Measurements from ENCODE around the gene IDS. TPM values are rescaled to one million over a fixed set of nuclear protein-coding genes. Genes with fewer than 3 reads are reported as not detected.
A peak's percentile ranks its signal among the peaks of the same experiment; 100 is the strongest.
"Not testable (repeated sequence)": the region's sequence is repeated elsewhere in the genome, so short reads cannot be mapped to it uniquely, and the experiment has no call there.

IDS gene
- total and polyA plus RNA-seq, 2 donors = 10.3 to 33.5 TPM

- 27% methylated on average over 9 of the region's 9 CpGs for WGBS
Measured at GRCh38 chrX:149521438-149521837, 16.3 kb upstream of the IDS start.

DNA sequence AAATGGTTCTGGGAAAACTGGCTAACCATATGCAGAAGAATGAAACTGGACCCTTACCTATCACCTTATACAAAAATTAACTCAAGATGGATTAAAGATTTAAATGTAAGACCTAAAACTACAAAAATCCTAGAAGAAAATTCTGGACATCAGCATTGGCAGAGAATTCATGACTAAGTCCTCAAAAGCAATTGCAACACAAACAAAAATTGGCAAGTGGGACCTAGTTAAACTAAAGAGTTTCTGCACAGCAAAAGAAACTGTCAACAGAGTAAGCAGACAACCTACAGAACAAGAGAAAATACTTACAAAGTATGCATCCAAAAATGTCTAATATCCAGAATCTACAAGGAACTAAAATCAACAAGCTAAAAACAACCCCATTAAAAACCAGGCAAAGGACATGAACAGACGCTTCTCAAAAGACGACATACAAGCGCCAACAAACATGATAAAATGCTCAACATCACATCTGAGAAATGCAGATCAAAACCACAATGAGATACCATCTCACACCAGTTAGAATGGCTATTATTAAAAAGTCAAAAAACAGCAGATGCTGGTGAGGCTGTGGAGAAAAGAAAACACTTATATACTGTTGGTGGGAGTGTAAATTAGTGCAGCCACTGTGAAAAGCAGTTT lies 15.7 kb upstream of the IDS start:
- not testable (repeated sequence) for H3K27ac ChIP-seq (ENCODE audit: low read depth in 1 of 2, low read length in 1 of 2); H3K27me3 ChIP-seq (ENCODE audit: control insufficient read depth in 2 of 2, insufficient read depth in 1 of 2, low read length in 1 of 2); H3K9me3 ChIP-seq (ENCODE audit: control insufficient read depth in 2 of 2, insufficient read depth in 1 of 2, low read length in 1 of 2); H3K4me3 ChIP-seq (ENCODE audit: low read length in 2 of 2); H3K4me1 ChIP-seq (ENCODE audit: control insufficient read depth in 2 of 2, insufficient read depth in 2 of 2, low read length in 2 of 2); DNase-seq (ENCODE audit: low read depth in 6 of 9, low spot score in 9 of 9); H3K36me3 ChIP-seq (ENCODE audit: control insufficient read depth in 2 of 2, insufficient read depth in 2 of 2, low read length in 1 of 2)
- WGBS = 24% methylated on average over 3 of the region's 3 CpGs

More at GRCh38 chrX:149521438-149521837, 16.3 kb upstream of the IDS start:
- Histone ChIP-seq H3K27ac (ENCODE audit: low read depth in 1 of 2, low read length in 1 of 2) (no peak overlapping the region), H3K27me3 (ENCODE audit: control insufficient read depth in 2 of 2, insufficient read depth in 1 of 2, low read length in 1 of 2) (no peaks in the 10 kb centered on the region), H3K9me3 (ENCODE audit: control insufficient read depth in 2 of 2, insufficient read depth in 1 of 2, low read length in 1 of 2) (no peaks in the 10 kb centered on the region), H3K36me3 (ENCODE audit: control insufficient read depth in 2 of 2, insufficient read depth in 2 of 2, low read length in 1 of 2) (no peaks in the 10 kb centered on the region), H3K4me3 (ENCODE audit: low read length in 2 of 2) (no peak overlapping the region), H3K4me1 (ENCODE audit: control insufficient read depth in 2 of 2, insufficient read depth in 2 of 2, low read length in 2 of 2) (peaks cover 0 to 10% of the 10 kb centered on the region in 2 donors)
- DNase-seq (ENCODE audit: low read depth in 6 of 9, low spot score in 9 of 9) = peak in 1 of 9 donors; percentile 27

GRCh38 chrX:149518236-149518635 lies 13.1 kb upstream of the IDS start:
- H3K27ac ChIP-seq (ENCODE audit: low read depth in 1 of 2, low read length in 1 of 2) = no peak overlapping the region
- H3K4me3 ChIP-seq (ENCODE audit: low read length in 2 of 2) = no peak overlapping the region
- DNase-seq (ENCODE audit: low read depth in 6 of 9, low spot score in 9 of 9) = no peak
- no peaks in the 10 kb centered on the region for H3K27me3 ChIP-seq (ENCODE audit: control insufficient read depth in 2 of 2, insufficient read depth in 1 of 2, low read length in 1 of 2)
- no peaks in the 10 kb centered on the region for H3K9me3 ChIP-seq (ENCODE audit: control insufficient read depth in 2 of 2, insufficient read depth in 1 of 2, low read length in 1 of 2)
- H3K4me1 ChIP-seq (ENCODE audit: control insufficient read depth in 2 of 2, insufficient read depth in 2 of 2, low read length in 2 of 2) = peaks cover 0 to 7% of the 10 kb centered on the region in 2 donors
- WGBS = 96% methylated on average over 7 of the region's 7 CpGs
- H3K36me3 ChIP-seq (ENCODE audit: control insufficient read depth in 2 of 2, insufficient read depth in 2 of 2, low read length in 1 of 2) = no peaks in the 10 kb centered on the region

- Histone ChIP-seq H3K27ac (ENCODE audit: low read depth in 1 of 2, low read length in 1 of 2) (no peak overlapping the region), H3K9me3 (ENCODE audit: control insufficient read depth in 2 of 2, insufficient read depth in 1 of 2, low read length in 1 of 2) (no peaks in the 10 kb centered on the region), H3K36me3 (ENCODE audit: control insufficient read depth in 2 of 2, insufficient read depth in 2 of 2, low read length in 1 of 2) (no peaks in the 10 kb centered on the region), H3K27me3 (ENCODE audit: control insufficient read depth in 2 of 2, insufficient read depth in 1 of 2, low read length in 1 of 2) (no peaks in the 10 kb centered on the region), H3K4me3 (ENCODE audit: low read length in 2 of 2) (no peak overlapping the region), H3K4me1 (ENCODE audit: control insufficient read depth in 2 of 2, insufficient read depth in 2 of 2, low read length in 2 of 2) (peaks cover 0 to 9% of the 10 kb centered on the region in 2 donors)
- no peak for DNase-seq (ENCODE audit: low read depth in 6 of 9, low spot score in 9 of 9)
- whole genome bisulfite sequencing = 100% methylated on average over 1 of the region's 1 CpG
Measured at GRCh38 chrX:149517308-149517707, 12.2 kb upstream of the IDS start.

- 96% methylated on average over 2 of the region's 2 CpGs for WGBS
Measured at GRCh38 chrX:149516604-149517003, 11.5 kb upstream of the IDS start.

DNA sequence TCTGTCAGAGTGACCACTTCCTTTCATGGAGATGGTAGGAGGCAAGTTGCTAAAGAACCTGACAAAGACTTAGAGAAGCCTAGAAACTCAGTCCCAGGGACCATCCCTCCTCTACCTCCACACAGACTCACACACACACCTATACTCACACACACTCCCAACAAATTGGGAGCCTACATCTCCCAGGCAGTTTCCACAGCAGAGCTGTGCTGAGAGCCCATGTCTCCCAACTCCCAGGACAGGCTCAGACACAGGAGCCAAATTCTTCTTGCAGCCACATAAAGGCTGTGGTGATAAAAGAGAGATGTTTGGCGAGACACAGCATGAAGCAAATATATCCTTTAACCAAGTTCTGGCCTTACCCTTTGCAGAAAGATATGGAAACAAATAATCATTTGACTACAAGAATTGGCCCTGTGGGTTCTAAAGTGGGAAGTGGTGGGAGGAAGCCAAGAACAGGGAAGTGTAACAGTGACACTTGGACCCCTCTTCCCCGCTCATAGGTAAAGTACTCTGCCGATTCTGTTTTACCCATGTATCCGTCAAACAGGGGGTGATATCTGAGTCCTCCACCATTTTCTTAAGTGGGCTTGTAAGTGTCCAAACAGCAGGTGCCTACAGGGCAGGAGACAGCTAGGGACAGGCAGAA lies 11.0 kb upstream of the IDS start:
- 77% methylated on average over 4 of the region's 4 CpGs for WGBS
- no peak for DNase-seq (ENCODE audit: low read depth in 6 of 9, low spot score in 9 of 9)
- no peak overlapping the region for H3K4me3 ChIP-seq (ENCODE audit: low read length in 2 of 2)
- H3K4me1 ChIP-seq (ENCODE audit: control insufficient read depth in 2 of 2, insufficient read depth in 2 of 2, low read length in 2 of 2) = peaks cover 0 to 12% of the 10 kb centered on the region in 2 donors
- no peaks in the 10 kb centered on the region for H3K36me3 ChIP-seq (ENCODE audit: control insufficient read depth in 2 of 2, insufficient read depth in 2 of 2, low read length in 1 of 2)
- H3K27ac ChIP-seq (ENCODE audit: low read depth in 1 of 2, low read length in 1 of 2) = no peak overlapping the region
- H3K27me3 ChIP-seq (ENCODE audit: control insufficient read depth in 2 of 2, insufficient read depth in 1 of 2, low read length in 1 of 2) = no peaks in the 10 kb centered on the region
- no peaks in the 10 kb centered on the region for H3K9me3 ChIP-seq (ENCODE audit: control insufficient read depth in 2 of 2, insufficient read depth in 1 of 2, low read length in 1 of 2)

More at GRCh38 chrX:149516604-149517003, 11.5 kb upstream of the IDS start:
- Histone ChIP-seq H3K27ac (ENCODE audit: low read depth in 1 of 2, low read length in 1 of 2) (no peak overlapping the region), H3K4me3 (ENCODE audit: low read length in 2 of 2) (no peak overlapping the region), H3K27me3 (ENCODE audit: control insufficient read depth in 2 of 2, insufficient read depth in 1 of 2, low read length in 1 of 2) (no peaks in the 10 kb centered on the region), H3K4me1 (ENCODE audit: control insufficient read depth in 2 of 2, insufficient read depth in 2 of 2, low read length in 2 of 2) (peaks cover 0 to 12% of the 10 kb centered on the region in 2 donors), H3K9me3 (ENCODE audit: control insufficient read depth in 2 of 2, insufficient read depth in 1 of 2, low read length in 1 of 2) (no peaks in the 10 kb centered on the region), H3K36me3 (ENCODE audit: control insufficient read depth in 2 of 2, insufficient read depth in 2 of 2, low read length in 1 of 2) (no peaks in the 10 kb centered on the region)
- no peak for DNase-seq (ENCODE audit: low read depth in 6 of 9, low spot score in 9 of 9)

DNA sequence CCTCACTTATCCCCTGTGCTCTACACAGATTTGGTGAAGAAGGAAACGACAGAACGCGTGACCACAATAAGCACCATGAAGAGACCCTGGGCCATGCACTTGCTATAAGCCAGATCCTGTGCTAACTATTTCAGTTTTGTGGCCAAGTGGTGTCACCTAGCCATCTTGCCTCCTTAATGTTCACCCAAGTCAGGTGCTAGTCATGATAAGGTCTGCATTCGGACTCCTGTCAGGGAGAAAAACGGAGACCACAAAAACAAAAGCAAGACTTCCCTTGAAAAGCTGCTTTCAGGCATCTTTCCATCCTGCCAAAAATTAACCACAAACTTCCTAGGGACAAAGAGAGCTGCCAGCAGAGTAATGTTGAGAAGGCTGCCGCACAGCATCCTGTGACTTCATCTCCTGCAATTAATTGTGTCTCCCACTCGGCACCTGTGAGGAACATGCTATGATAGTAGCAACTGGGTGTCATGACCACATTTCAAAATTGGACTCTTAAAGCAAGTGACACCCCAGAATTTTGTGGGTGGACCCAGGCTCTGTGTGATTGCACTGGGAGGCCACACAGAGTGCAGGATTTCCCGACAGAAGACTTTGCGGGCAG lies 8.8 kb upstream of the IDS start:
- WGBS = 14% methylated on average over 9 of the region's 9 CpGs
- Histone ChIP-seq H3K4me3 (ENCODE audit: low read length in 2 of 2) (no peak overlapping the region), H3K4me1 (ENCODE audit: control insufficient read depth in 2 of 2, insufficient read depth in 2 of 2, low read length in 2 of 2) (peaks cover 0 to 12% of the 10 kb centered on the region in 2 donors), H3K27me3 (ENCODE audit: control insufficient read depth in 2 of 2, insufficient read depth in 1 of 2, low read length in 1 of 2) (peaks cover 0 to 2% of the 10 kb centered on the region in 2 donors), H3K36me3 (ENCODE audit: control insufficient read depth in 2 of 2, insufficient read depth in 2 of 2, low read length in 1 of 2) (no peaks in the 10 kb centered on the region), H3K27ac (ENCODE audit: low read depth in 1 of 2, low read length in 1 of 2) (no peak overlapping the region), H3K9me3 (ENCODE audit: control insufficient read depth in 2 of 2, insufficient read depth in 1 of 2, low read length in 1 of 2) (no peaks in the 10 kb centered on the region)
- DNase-seq (ENCODE audit: low read depth in 6 of 9, low spot score in 9 of 9) = peak in 1 of 9 donors; percentile 21

DNA sequence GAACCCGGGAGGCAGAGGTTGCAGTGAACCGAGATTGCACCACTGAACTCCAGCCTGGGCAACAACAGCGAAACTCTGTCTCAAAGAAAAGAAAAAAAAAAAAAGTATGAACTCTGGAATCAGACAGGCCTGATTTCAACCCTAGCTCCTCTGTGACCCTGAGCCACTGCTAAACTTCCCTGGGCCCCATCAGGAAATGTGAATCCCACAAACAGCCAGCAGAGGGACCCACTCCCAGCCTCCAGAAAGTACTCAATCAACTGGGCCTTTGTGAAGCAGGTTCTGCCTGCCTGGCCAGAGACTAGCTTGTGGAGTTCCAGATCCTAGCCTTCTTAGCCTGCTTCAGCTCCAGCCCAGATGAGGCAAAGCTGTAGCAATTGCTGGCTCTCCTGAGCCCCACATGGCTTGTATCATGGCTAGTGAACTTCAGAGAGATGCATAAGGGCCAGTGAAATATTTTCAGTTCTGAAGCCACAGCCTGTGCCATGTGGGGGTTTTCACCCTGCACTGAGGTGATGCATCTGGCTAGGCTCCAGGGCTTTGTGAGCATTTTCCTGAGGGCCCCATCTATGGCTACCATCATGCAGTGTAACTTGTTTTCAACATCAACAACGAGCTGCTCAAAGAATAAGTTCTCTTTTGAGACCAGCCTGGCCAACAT lies 7.2 kb upstream of the IDS start:
- WGBS = 85% methylated on average over 4 of the region's 4 CpGs
- peak in 5 of 9 donors; percentile 23 to 67 (median 37) for DNase-seq (ENCODE audit: low read depth in 6 of 9, low spot score in 9 of 9)
- H3K27ac ChIP-seq (ENCODE audit: low read depth in 1 of 2, low read length in 1 of 2) = no peak overlapping the region
- H3K36me3 ChIP-seq (ENCODE audit: control insufficient read depth in 2 of 2, insufficient read depth in 2 of 2, low read length in 1 of 2) = no peaks in the 10 kb centered on the region
- peaks cover 0 to 2% of the 10 kb centered on the region in 2 donors for H3K27me3 ChIP-seq (ENCODE audit: control insufficient read depth in 2 of 2, insufficient read depth in 1 of 2, low read length in 1 of 2)
- H3K4me3 ChIP-seq (ENCODE audit: low read length in 2 of 2) = no peak overlapping the region
- H3K4me1 ChIP-seq (ENCODE audit: control insufficient read depth in 2 of 2, insufficient read depth in 2 of 2, low read length in 2 of 2) = peaks cover 0 to 12% of the 10 kb centered on the region in 2 donors
- H3K9me3 ChIP-seq (ENCODE audit: control insufficient read depth in 2 of 2, insufficient read depth in 1 of 2, low read length in 1 of 2) = no peaks in the 10 kb centered on the region

DNA sequence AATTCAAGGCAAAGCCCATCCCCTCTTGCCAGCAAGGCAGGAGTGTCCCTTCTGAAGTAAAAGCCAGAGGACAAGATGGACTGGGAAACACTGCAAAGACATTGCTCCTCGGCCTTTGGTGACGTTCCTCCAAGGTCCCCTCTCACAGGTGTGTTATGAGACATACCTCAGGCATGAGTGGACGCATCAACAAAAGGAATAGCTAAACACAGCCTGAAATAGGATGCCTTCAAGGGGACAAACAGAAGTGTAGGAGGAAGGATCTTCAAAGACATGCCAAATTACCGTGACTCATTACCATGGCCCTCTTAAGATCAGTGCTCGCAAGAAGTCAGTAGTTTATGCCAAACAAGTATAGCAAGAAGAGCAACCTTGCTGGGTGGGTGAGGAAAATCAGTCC lies 6.0 kb upstream of the IDS start:
- no peaks in the 10 kb centered on the region for H3K9me3 ChIP-seq (ENCODE audit: control insufficient read depth in 2 of 2, insufficient read depth in 1 of 2, low read length in 1 of 2)
- peaks cover 0 to 12% of the 10 kb centered on the region in 2 donors for H3K4me1 ChIP-seq (ENCODE audit: control insufficient read depth in 2 of 2, insufficient read depth in 2 of 2, low read length in 2 of 2)
- H3K4me3 ChIP-seq (ENCODE audit: low read length in 2 of 2) = no peak overlapping the region
- peaks cover 0 to 2% of the 10 kb centered on the region in 2 donors for H3K27me3 ChIP-seq (ENCODE audit: control insufficient read depth in 2 of 2, insufficient read depth in 1 of 2, low read length in 1 of 2)
- no peak overlapping the region for H3K27ac ChIP-seq (ENCODE audit: low read depth in 1 of 2, low read length in 1 of 2)
- 96% methylated on average over 5 of the region's 5 CpGs for WGBS
- H3K36me3 ChIP-seq (ENCODE audit: control insufficient read depth in 2 of 2, insufficient read depth in 2 of 2, low read length in 1 of 2) = no peaks in the 10 kb centered on the region
- no peak for DNase-seq (ENCODE audit: low read depth in 6 of 9, low spot score in 9 of 9)

All from thymus (tissue), 11 donors.